Endometrium (tissue), 2 donors: ENCODE data around the gene ARHGAP11A.

Experiments
- FAIRE-seq: peaks from 2 replicates; lab custom pipeline; 2012; peaks lifted over from hg19 to GRCh38; lab: Jason Lieb, UNC
- donor health status: control.
- donor health status: control.

The ARHGAP11A gene

DNA sequence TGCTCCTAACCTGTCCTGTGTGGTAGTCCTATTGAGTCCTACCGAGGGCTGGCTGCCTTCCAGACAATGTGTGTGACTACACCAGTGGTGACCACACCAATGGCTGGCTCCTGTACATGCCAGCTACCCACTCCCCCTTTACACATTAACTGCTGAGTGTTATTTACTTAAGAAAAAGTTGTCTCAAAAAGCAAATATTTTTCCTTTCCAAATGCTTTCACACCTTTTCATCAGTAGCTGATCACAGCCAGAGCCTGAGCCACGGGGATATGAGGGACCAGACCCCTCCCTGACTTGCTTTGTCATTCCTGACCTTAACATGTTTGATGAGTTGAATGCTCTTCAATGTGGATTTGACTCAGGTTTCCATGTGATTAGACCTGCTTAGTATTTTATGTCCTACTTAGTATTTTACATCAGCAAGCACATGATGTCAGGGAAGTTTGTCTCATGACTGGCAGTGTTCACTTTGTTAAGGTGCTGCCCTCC, 72.9 kb downstream of the ARHGAP11A start:
- FAIRE-seq: no peak
